Fibroblast of lung (primary cell): ENCODE data around the gene ABCB9.

Source experiments
- CTCF ChIP-seq, 2 donors: IDR thresholded peaks in 1 of 2; conservative IDR thresholded peaks in 1 of 2; 1 replicate in 1 of 2; 2 replicates in 1 of 2; pipeline ENCODE4 v1.5.1; 2011 to 2012; ENCODE audit warnings: low read length in 2 of 2, control low read depth in 1 of 2, inconsistent platforms in 1 of 2, low read depth in 1 of 2, mild to moderate bottlenecking in 1 of 2
- EZH2 ChIP-seq: IDR thresholded peaks from 2 replicates; pipeline ENCODE4 v1.5.1; 2012; ENCODE audit warnings: low read length, control low read depth, mild to moderate bottlenecking; ENCODE audit errors: missing control alignments

GRCh38 chr12:122960193-122960569 is 6.1 kb downstream of the ABCB9 start:
- TF ChIP-seq EZH2, result no peak
- TF ChIP-seq CTCF (conservative IDR thresholded peaks at IDR 0.05 in 1 of 2, IDR thresholded peaks at IDR 0.05 in 1 of 2; ENCODE audit: low read depth in 1 of 2, low read length in 2 of 2), result no peak
